HepG2 (cell line): Measurements from ENCODE around the gene MAST1. TPM values are rescaled to one million over a fixed set of nuclear protein-coding genes. Genes with fewer than 3 reads are reported as not detected.
A peak's percentile ranks its signal among the peaks of the same experiment; 100 is the strongest.

ENCODE experiments used
- CHCHD3 ChIP-seq: sonication (generic); formaldehyde crosslinking; IDR thresholded peaks from 2 replicates; pipeline ENCODE4 v1.8.0; 2022; ENCODE audit warnings: mild to moderate bottlenecking, missing genetic modification reagents, moderate library complexity
- CTCF ChIP-seq: sonication (generic); formaldehyde crosslinking; IDR thresholded peaks from 2 replicates; pipeline ENCODE4 v1.5.0; 2020; ENCODE audit warnings: mild to moderate bottlenecking, missing genetic modification reagents, moderate library complexity
- FOSL2 ChIP-seq: sonication (generic); formaldehyde crosslinking; IDR thresholded peaks from 2 replicates; pipeline ENCODE4 v1.4.0; 2020; ENCODE audit warnings: missing genetic modification reagents
- FOXP1 ChIP-seq, 2 experiments: fragments of 450-650 bp in 1 of 2; IDR thresholded peaks; 2 replicates each; pipeline ENCODE4 v1.6.1; 2017 to 2018; ENCODE audit warnings: antibody characterized with exemption in 1 of 2
- FUBP1 ChIP-seq: sonication (generic); formaldehyde crosslinking; IDR thresholded peaks from 2 replicates; pipeline ENCODE4 v1.5.1; 2020; ENCODE audit warnings: missing genetic modification reagents, mild to moderate bottlenecking, borderline replicate concordance
- KLF9 ChIP-seq: IDR thresholded peaks from 2 replicates; pipeline ENCODE4 v1.6.1; 2016; ENCODE audit warnings: low read depth
- MNT ChIP-seq: fragments of 450-650 bp; IDR thresholded peaks from 2 replicates; pipeline ENCODE4 v1.6.1; 2016
- MXI1 ChIP-seq: IDR thresholded peaks from 3 replicates; pipeline ENCODE4 v1.6.1; 2012; ENCODE audit warnings: low read depth, low read length, inconsistent platforms, borderline replicate concordance
- PAXIP1 ChIP-seq: sonication (generic); formaldehyde crosslinking; conservative IDR thresholded peaks from 2 replicates; pipeline ENCODE4 v1.4.0; 2020; ENCODE audit warnings: mild to moderate bottlenecking, missing genetic modification reagents, moderate library complexity
- THAP8 ChIP-seq: sonication (generic); formaldehyde crosslinking; IDR thresholded peaks from 2 replicates; pipeline ENCODE4 v1.5.1; 2020; ENCODE audit warnings: missing genetic modification reagents, mild to moderate bottlenecking, borderline replicate concordance
- ZBTB34 ChIP-seq: sonication (generic); formaldehyde crosslinking; IDR thresholded peaks from 2 replicates; pipeline ENCODE4 v1.8.0; 2022; ENCODE audit warnings: mild to moderate bottlenecking, missing genetic modification reagents
- ZBTB37 ChIP-seq: sonication (generic); formaldehyde crosslinking; IDR thresholded peaks from 2 replicates; pipeline ENCODE4 v1.4.0; 2020; ENCODE audit warnings: mild to moderate bottlenecking, missing genetic modification reagents
- ZFP90 ChIP-seq: sonication (generic); formaldehyde crosslinking; IDR thresholded peaks from 2 replicates; pipeline ENCODE4 v1.8.0; 2022; ENCODE audit warnings: missing genetic modification reagents, mild to moderate bottlenecking, inconsistent platforms, borderline replicate concordance
- ZNF556 ChIP-seq: sonication (generic); formaldehyde crosslinking; IDR thresholded peaks from 2 replicates; pipeline ENCODE4 v1.4.0; 2020; ENCODE audit warnings: mild to moderate bottlenecking, missing genetic modification reagents, borderline replicate concordance
- ZNF850 ChIP-seq: sonication (generic); formaldehyde crosslinking; conservative IDR thresholded peaks from 2 replicates; pipeline ENCODE4 v1.9.0; 2021; ENCODE audit warnings: mild to moderate bottlenecking, missing genetic modification reagents
- polyA plus RNA-seq, 8 experiments: library from polyadenylated mRNA; depleted of rRNA in 3 of 8; stranded (reverse) in 7 of 8; unstranded in 1 of 8; fragments of >200 nt; fragmentation: Illumina TruSeq in 4 of 8; extraction: Trizol in 4 of 8; gene quantifications; 2 replicates each; pipeline versions ENCODE4 v1.2.1 to v1.2.3, GENCODE V29; 2011 to 2016; ENCODE audit warnings: low read depth in 4 of 8, missing spikeins in 1 of 8, mixed read lengths in 1 of 8; ENCODE audit not compliant: insufficient read depth in 1 of 8
- total RNA-seq, 5 experiments: library from RNA; depleted of rRNA; stranded (reverse); fragments of >200 nt; fragmentation: Illumina TruSeq; extraction: Trizol; gene quantifications; 2 replicates each; pipeline ENCODE4 v1.2.3, GENCODE V29; 2016; ENCODE audit warnings: low read depth in 1 of 5

Gene MAST1
- total and polyA plus RNA-seq, 2 of the 13 experiments (the other 11 are each of a cell fraction or from before 2014, with no cell fraction given): 0.73 to 4.7 TPM

GRCh38 chr19:12790628-12791344 is 47.5 kb upstream of the MAST1 start (continued):
- TF ChIP-seq ZNF556: 0 out of 2 replicates have a peak, but pooled peaks have one; percentile 30
- TF ChIP-seq MXI1: no peak
- no peak for TF ChIP-seq FOXP1 (IDR thresholded peaks at IDR 0.05)
- TF ChIP-seq FOXP1 (CRISPR knock-in tag; IDR thresholded peaks at IDR 0.05): no peak
- no peak for TF ChIP-seq THAP8
- TF ChIP-seq ZNF850 (CRISPR knock-in tag): no peak
- TF ChIP-seq CHCHD3 (CRISPR knock-in tag): no peak
- no peak for TF ChIP-seq CTCF (CRISPR knock-in tag)
- 0 out of 2 replicates have a peak, but pooled peaks have one; percentile 40 for TF ChIP-seq ZBTB34 (CRISPR knock-in tag)
- TF ChIP-seq ZFP90 (CRISPR knock-in tag): no peak
- TF ChIP-seq ZBTB37 (CRISPR knock-in tag): no peak
- no peak for TF ChIP-seq KLF9
- TF ChIP-seq PAXIP1 (CRISPR knock-in tag): no peak
- TF ChIP-seq MNT: 0 out of 2 replicates have a peak, but pooled peaks have one; percentile 96
- TF ChIP-seq FUBP1: no peak
- TF ChIP-seq FOSL2 (CRISPR knock-in tag): no peak
